Activated CD4-positive, CD25-positive, alpha-beta regulatory T cell treated with anti-CD3 and anti-CD28 coated beads, Interleukin-2, amount 50 U/mL, for 16 hours (primary cell): Measurements from ENCODE around the gene SLC17A5.
"Not testable (repeated sequence)": the region's sequence is repeated elsewhere in the genome, so short reads cannot be mapped to it uniquely, and the experiment has no call there.

Experiments used
- DNase-seq: peaks from one replicate; pipeline ENCODE4 v3.0.0-alpha.2; 2020; ENCODE audit warnings: low read depth, low spot score

The SLC17A5 gene

GRCh38 chr6:73653571-73654424 lies at the start of gene SLC17A5:
TSS of gene SLC17A5 (minus strand) at chr6:73653992. CDS start at chr6:73653886, 106 bp downstream.
- peak; percentile 84 for DNase-seq

GRCh38 chr6:73703466-73703865 lies 49.7 kb upstream of the SLC17A5 start:
- no peak for DNase-seq

- no peak for DNase-seq
Measured at GRCh38 chr6:73702444-73702843, 48.7 kb upstream of the SLC17A5 start.

- DNase-seq = no peak
Measured at GRCh38 chr6:73699676-73700459, 46.1 kb upstream of the SLC17A5 start.

GRCh38 chr6:73696966-73697655 lies 43.3 kb upstream of the SLC17A5 start:
- DNase-seq = no peak

- DNase-seq = peak; percentile 38
Measured at GRCh38 chr6:73695619-73696421, 42.0 kb upstream of the SLC17A5 start, which contains the start of gene CD109. TSS of gene CD109 (plus strand) at chr6:73696203. CDS start at chr6:73696216, 13 bp downstream.

- DNase-seq = no peak
Measured at GRCh38 chr6:73694711-73695411, 41.1 kb upstream of the SLC17A5 start.

- no peak for DNase-seq
Measured at GRCh38 chr6:73691512-73691911, 37.7 kb upstream of the SLC17A5 start.

GRCh38 chr6:73690056-73690455 lies 36.3 kb upstream of the SLC17A5 start:
- no peak for DNase-seq

GRCh38 chr6:73688351-73688750 lies 34.6 kb upstream of the SLC17A5 start:
- no peak for DNase-seq

GRCh38 chr6:73683574-73683973 lies 29.8 kb upstream of the SLC17A5 start:
- not testable (repeated sequence) for DNase-seq

- DNase-seq = no peak
Measured at GRCh38 chr6:73680289-73680918, 26.6 kb upstream of the SLC17A5 start.

GRCh38 chr6:73679846-73680245 lies 26.1 kb upstream of the SLC17A5 start:
- not testable (repeated sequence) for DNase-seq

GRCh38 chr6:73679009-73679408 lies 25.2 kb upstream of the SLC17A5 start:
- DNase-seq = no peak

GRCh38 chr6:73675466-73676098 lies 21.8 kb upstream of the SLC17A5 start:
- peak; percentile 62 for DNase-seq

GRCh38 chr6:73671911-73672685 lies 18.3 kb upstream of the SLC17A5 start:
- no peak for DNase-seq

- DNase-seq = no peak
Measured at GRCh38 chr6:73669005-73669404, 15.2 kb upstream of the SLC17A5 start.

- DNase-seq = no peak
Measured at GRCh38 chr6:73667798-73668197, 14.0 kb upstream of the SLC17A5 start.

GRCh38 chr6:73666393-73666792 lies 12.6 kb upstream of the SLC17A5 start:
- no peak for DNase-seq
